Measurements from ENCODE around the gene MICB.
"Not testable (repeated sequence)": the region's sequence is repeated elsewhere in the genome, so short reads cannot be mapped to it uniquely, and the experiment has no call there.

Gene MICB

GRCh38 chr6:31499648-31500047, 1.7 kb downstream of the MICB start:
- H3K27me3 ChIP-seq (ENCODE audit: control insufficient read depth, insufficient read depth, low read length, poor library complexity, severe bottlenecking), result peaks cover 56% of the 10 kb centered on the region

GRCh38 chr6:31502586-31502985, 4.6 kb downstream of the MICB start:
- H3K27me3 ChIP-seq (ENCODE audit: control insufficient read depth, insufficient read depth, low read length, poor library complexity, severe bottlenecking), result peaks cover 26% of the 10 kb centered on the region
- no peak overlapping the region for H3K4me3 ChIP-seq (ENCODE audit: insufficient read depth, low read depth, low read length)
- H3K4me1 ChIP-seq (ENCODE audit: control insufficient read depth, insufficient read depth, low read length), result no peaks in the 10 kb centered on the region
- H3K27ac ChIP-seq (ENCODE audit: insufficient read depth, low read depth, low read length, poor library complexity, severe bottlenecking), result no peak overlapping the region
- H3K36me3 ChIP-seq (ENCODE audit: control insufficient read depth, insufficient read depth, low read length), result no peaks in the 10 kb centered on the region
- H3K9me3 ChIP-seq (ENCODE audit: control insufficient read depth, low read length), result no peaks in the 10 kb centered on the region

More at GRCh38 chr6:31499648-31500047, 1.7 kb downstream of the MICB start:
- H3K4me1 ChIP-seq (ENCODE audit: control insufficient read depth, insufficient read depth, low read length); H3K9me3 ChIP-seq (ENCODE audit: control insufficient read depth, low read length); H3K36me3 ChIP-seq (ENCODE audit: control insufficient read depth, insufficient read depth, low read length); H3K4me3 ChIP-seq (ENCODE audit: insufficient read depth, low read depth, low read length); H3K27ac ChIP-seq (ENCODE audit: insufficient read depth, low read depth, low read length, poor library complexity, severe bottlenecking): not testable (repeated sequence)
- 71% methylated on average over 1 of the region's 2 CpGs; no CpG with 5 or more reads in 1 of the 2 experiments for WGBS, 2 experiments

GRCh38 chr6:31509036-31509435, 11.1 kb downstream of the MICB start:
- not testable (repeated sequence) for H3K9me3 ChIP-seq (ENCODE audit: control insufficient read depth, low read length); H3K27ac ChIP-seq (ENCODE audit: insufficient read depth, low read depth, low read length, poor library complexity, severe bottlenecking); H3K4me1 ChIP-seq (ENCODE audit: control insufficient read depth, insufficient read depth, low read length); H3K36me3 ChIP-seq (ENCODE audit: control insufficient read depth, insufficient read depth, low read length); H3K4me3 ChIP-seq (ENCODE audit: insufficient read depth, low read depth, low read length); H3K27me3 ChIP-seq (ENCODE audit: control insufficient read depth, insufficient read depth, low read length, poor library complexity, severe bottlenecking)
- WGBS, 2 experiments, result 69 to 77% methylated on average over 2 of the region's 2 CpGs

GRCh38 chr6:31510007-31510406, 12.1 kb downstream of the MICB start:
- Histone ChIP-seq H3K36me3 (ENCODE audit: control insufficient read depth, insufficient read depth, low read length) (no peaks in the 10 kb centered on the region), H3K4me1 (ENCODE audit: control insufficient read depth, insufficient read depth, low read length) (no peaks in the 10 kb centered on the region), H3K4me3 (ENCODE audit: insufficient read depth, low read depth, low read length) (no peak overlapping the region), H3K9me3 (ENCODE audit: control insufficient read depth, low read length) (no peaks in the 10 kb centered on the region), H3K27ac (ENCODE audit: insufficient read depth, low read depth, low read length, poor library complexity, severe bottlenecking) (no peak overlapping the region), H3K27me3 (ENCODE audit: control insufficient read depth, insufficient read depth, low read length, poor library complexity, severe bottlenecking) (no peaks in the 10 kb centered on the region)
- WGBS, 2 experiments, result 83 to 93% methylated on average over 4 of the region's 4 CpGs

- Histone ChIP-seq H3K27ac (ENCODE audit: insufficient read depth, low read depth, low read length, poor library complexity, severe bottlenecking) (no peak overlapping the region), H3K27me3 (ENCODE audit: control insufficient read depth, insufficient read depth, low read length, poor library complexity, severe bottlenecking) (no peaks in the 10 kb centered on the region), H3K4me1 (ENCODE audit: control insufficient read depth, insufficient read depth, low read length) (no peaks in the 10 kb centered on the region), H3K4me3 (ENCODE audit: insufficient read depth, low read depth, low read length) (no peak overlapping the region), H3K36me3 (ENCODE audit: control insufficient read depth, insufficient read depth, low read length) (no peaks in the 10 kb centered on the region), H3K9me3 (ENCODE audit: control insufficient read depth, low read length) (no peaks in the 10 kb centered on the region)
- WGBS, 2 experiments, result 90 to 91% methylated on average over 5 of the region's 5 CpGs
Observed at GRCh38 chr6:31513456-31514165, 15.7 kb downstream of the MICB start.

GRCh38 chr6:31521835-31522234, 23.9 kb downstream of the MICB start:
- Histone ChIP-seq H3K27me3 (ENCODE audit: control insufficient read depth, insufficient read depth, low read length, poor library complexity, severe bottlenecking) (no peaks in the 10 kb centered on the region), H3K9me3 (ENCODE audit: control insufficient read depth, low read length) (no peaks in the 10 kb centered on the region), H3K36me3 (ENCODE audit: control insufficient read depth, insufficient read depth, low read length) (no peaks in the 10 kb centered on the region), H3K4me1 (ENCODE audit: control insufficient read depth, insufficient read depth, low read length) (no peaks in the 10 kb centered on the region), H3K27ac (ENCODE audit: insufficient read depth, low read depth, low read length, poor library complexity, severe bottlenecking) (no peak overlapping the region), H3K4me3 (ENCODE audit: insufficient read depth, low read depth, low read length) (no peak overlapping the region)
- 84 to 92% methylated on average over 3 of the region's 3 CpGs for WGBS, 2 experiments

GRCh38 chr6:31525553-31525931, 27.6 kb downstream of the MICB start:
- no peaks in the 10 kb centered on the region for H3K9me3 ChIP-seq (ENCODE audit: control insufficient read depth, low read length)
- H3K4me3 ChIP-seq (ENCODE audit: insufficient read depth, low read depth, low read length), result no peak overlapping the region
- H3K36me3 ChIP-seq (ENCODE audit: control insufficient read depth, insufficient read depth, low read length), result peaks cover 5% of the 10 kb centered on the region
- WGBS, 2 experiments, result 84 to 85% methylated on average over 5 to 7 of the region's 8 CpGs
- H3K27ac ChIP-seq (ENCODE audit: insufficient read depth, low read depth, low read length, poor library complexity, severe bottlenecking), result no peak overlapping the region
- no peaks in the 10 kb centered on the region for H3K27me3 ChIP-seq (ENCODE audit: control insufficient read depth, insufficient read depth, low read length, poor library complexity, severe bottlenecking)
- no peaks in the 10 kb centered on the region for H3K4me1 ChIP-seq (ENCODE audit: control insufficient read depth, insufficient read depth, low read length)

- Histone ChIP-seq H3K36me3 (ENCODE audit: control insufficient read depth, insufficient read depth, low read length) (peaks cover 7% of the 10 kb centered on the region), H3K27ac (ENCODE audit: insufficient read depth, low read depth, low read length, poor library complexity, severe bottlenecking) (no peak overlapping the region), H3K4me3 (ENCODE audit: insufficient read depth, low read depth, low read length) (no peak overlapping the region), H3K9me3 (ENCODE audit: control insufficient read depth, low read length) (no peaks in the 10 kb centered on the region), H3K27me3 (ENCODE audit: control insufficient read depth, insufficient read depth, low read length, poor library complexity, severe bottlenecking) (no peaks in the 10 kb centered on the region), H3K4me1 (ENCODE audit: control insufficient read depth, insufficient read depth, low read length) (no peaks in the 10 kb centered on the region)
- WGBS, 2 experiments, result 92 to 97% methylated on average over 4 of the region's 4 CpGs
Observed at GRCh38 chr6:31525932-31526591, 28.1 kb downstream of the MICB start.

GRCh38 chr6:31528307-31528777, 30.4 kb downstream of the MICB start:
- WGBS, 2 experiments, result 87 to 92% methylated on average over 4 of the region's 4 CpGs
- Histone ChIP-seq H3K27me3 (ENCODE audit: control insufficient read depth, insufficient read depth, low read length, poor library complexity, severe bottlenecking) (no peaks in the 10 kb centered on the region), H3K9me3 (ENCODE audit: control insufficient read depth, low read length) (no peaks in the 10 kb centered on the region), H3K4me3 (ENCODE audit: insufficient read depth, low read depth, low read length) (no peak overlapping the region), H3K4me1 (ENCODE audit: control insufficient read depth, insufficient read depth, low read length) (no peaks in the 10 kb centered on the region), H3K36me3 (ENCODE audit: control insufficient read depth, insufficient read depth, low read length) (peaks cover 18% of the 10 kb centered on the region), H3K27ac (ENCODE audit: insufficient read depth, low read depth, low read length, poor library complexity, severe bottlenecking) (no peak overlapping the region)

- H3K27me3 ChIP-seq (ENCODE audit: control insufficient read depth, insufficient read depth, low read length, poor library complexity, severe bottlenecking), result no peaks in the 10 kb centered on the region
- peak within 1 kb of the TSS; percentile 33 for H3K27ac ChIP-seq (ENCODE audit: insufficient read depth, low read depth, low read length, poor library complexity, severe bottlenecking)
- H3K4me3 ChIP-seq (ENCODE audit: insufficient read depth, low read depth, low read length), result no peak within 1 kb of the TSS
- no peaks in the 10 kb centered on the region for H3K4me1 ChIP-seq (ENCODE audit: control insufficient read depth, insufficient read depth, low read length)
- H3K9me3 ChIP-seq (ENCODE audit: control insufficient read depth, low read length), result no peaks in the 10 kb centered on the region
- whole genome bisulfite sequencing, 2 experiments, result 90 to 92% methylated on average over 7 of the region's 7 CpGs
- H3K36me3 ChIP-seq (ENCODE audit: control insufficient read depth, insufficient read depth, low read length), result peaks cover 23% of the 10 kb centered on the region
Observed at GRCh38 chr6:31528821-31529328, 30.9 kb downstream of the MICB start, which contains the start of gene MCCD1. MCCD1 (plus strand) TSS chr6:31528962; CDS start chr6:31529015, 53 bp downstream.

Data from ectodermal cell (in vitro differentiated cells).